Nephron (organoid): Measurements from ENCODE around the gene NFASC.

ENCODE experiments used
- H3K27ac Mint-ChIP-seq, 3 experiments: 2 replicates each; pipeline ENCODE4 v1.8.0; 2020; ENCODE audit warnings: mixed read lengths in 3 of 3, mild to moderate bottlenecking in 2 of 3, moderate library complexity in 1 of 3
- H3K27me3 Mint-ChIP-seq: 2 replicates; pipeline ENCODE4 v1.8.0; 2021; ENCODE audit warnings: low read depth, mild to moderate bottlenecking, moderate library complexity, mixed read lengths
- H3K36me3 Mint-ChIP-seq: 2 replicates; pipeline ENCODE4 v1.8.0; 2020; ENCODE audit warnings: low read depth, mixed read lengths
- H3K4me1 Mint-ChIP-seq: 2 replicates; pipeline ENCODE4 v1.8.0; 2020; ENCODE audit warnings: mixed read lengths
- H3K4me3 Mint-ChIP-seq, 3 experiments: 2 replicates each; pipeline ENCODE4 v1.8.0; 2020; ENCODE audit warnings: mild to moderate bottlenecking in 3 of 3, mixed read lengths in 3 of 3, moderate library complexity in 2 of 3
- H3K9me3 Mint-ChIP-seq: 2 replicates; pipeline ENCODE4 v1.8.0; 2020; ENCODE audit warnings: mixed read lengths
- CTCF ChIP-seq, 3 experiments: fragments of 200-600 bp; sonication (generic); IDR thresholded peaks; one replicate each; pipeline ENCODE4 v1.5.0; 2021; ENCODE audit warnings: antibody characterized with exemption in 3 of 3; ENCODE audit not compliant: unreplicated experiment in 3 of 3

Gene NFASC

GRCh38 chr1:204947338-204947737 lies 76.7 kb downstream of the NFASC start:
- no peak for TF ChIP-seq CTCF (IDR thresholded peaks at IDR 0.05; ENCODE audit: unreplicated experiment in 3 of 3)
- H3K4me3 Mint-ChIP-seq = no peak overlapping the region
- no peaks in the 10 kb centered on the region for H3K9me3 Mint-ChIP-seq

GRCh38 chr1:204947747-204948146 lies 77.1 kb downstream of the NFASC start:
- H3K36me3 Mint-ChIP-seq = peaks cover 4% of the 10 kb centered on the region
- no peak for TF ChIP-seq CTCF (IDR thresholded peaks at IDR 0.05; ENCODE audit: unreplicated experiment in 3 of 3)
- peaks cover 4% of the 10 kb centered on the region for H3K27me3 Mint-ChIP-seq
- no peaks in the 10 kb centered on the region for H3K4me1 Mint-ChIP-seq
- no peaks in the 10 kb centered on the region for H3K9me3 Mint-ChIP-seq
- no peak overlapping the region for H3K27ac Mint-ChIP-seq
- H3K4me3 Mint-ChIP-seq = no peak overlapping the region

More at GRCh38 chr1:204947338-204947737, 76.7 kb downstream of the NFASC start:
- H3K4me1 Mint-ChIP-seq = no peaks in the 10 kb centered on the region
- peaks cover 4% of the 10 kb centered on the region for H3K36me3 Mint-ChIP-seq
- H3K27me3 Mint-ChIP-seq = peaks cover 4% of the 10 kb centered on the region
- no peak overlapping the region for H3K27ac Mint-ChIP-seq

- TF ChIP-seq CTCF (IDR thresholded peaks at IDR 0.05; ENCODE audit: unreplicated experiment in 3 of 3) = no peak
- peaks cover 6% of the 10 kb centered on the region for H3K27me3 Mint-ChIP-seq
- H3K36me3 Mint-ChIP-seq = peaks cover 4% of the 10 kb centered on the region
- H3K9me3 Mint-ChIP-seq = no peaks in the 10 kb centered on the region
- H3K27ac Mint-ChIP-seq = no peak overlapping the region
- H3K4me3 Mint-ChIP-seq = no peak overlapping the region
- H3K4me1 Mint-ChIP-seq = no peaks in the 10 kb centered on the region
Measured at GRCh38 chr1:204950353-204951001, 79.8 kb downstream of the NFASC start.

- no peaks in the 10 kb centered on the region for H3K4me1 Mint-ChIP-seq
- H3K4me3 Mint-ChIP-seq = no peak overlapping the region
- H3K9me3 Mint-ChIP-seq = no peaks in the 10 kb centered on the region
- H3K27me3 Mint-ChIP-seq = peaks cover 32% of the 10 kb centered on the region
- H3K36me3 Mint-ChIP-seq = no peaks in the 10 kb centered on the region
- no peak for TF ChIP-seq CTCF (IDR thresholded peaks at IDR 0.05; ENCODE audit: unreplicated experiment in 3 of 3)
- no peak overlapping the region for H3K27ac Mint-ChIP-seq
Measured at GRCh38 chr1:204958317-204959307, 88.0 kb downstream of the NFASC start.

GRCh38 chr1:204959374-204959773 lies 88.7 kb downstream of the NFASC start:
- Mint-ChIP-seq H3K4me1 (no peaks in the 10 kb centered on the region), H3K36me3 (no peaks in the 10 kb centered on the region), H3K27me3 (peaks cover 36% of the 10 kb centered on the region), H3K9me3 (no peaks in the 10 kb centered on the region), H3K27ac (no peak overlapping the region), H3K4me3 (no peak overlapping the region)
- no peak for TF ChIP-seq CTCF (IDR thresholded peaks at IDR 0.05; ENCODE audit: unreplicated experiment in 3 of 3)
